ENCODE results near the gene ARHGAP32.

- no peak for TF ChIP-seq CTCF (IDR thresholded peaks at IDR 0.05)
- TF ChIP-seq POLR2A (IDR thresholded peaks at IDR 0.05) = no peak
These were observed 243.5 kb downstream of the ARHGAP32 start for GRCh38 chr11:128948583-128948982.
